Stimulated activated naive CD8-positive, alpha-beta T cell treated with anti-CD3 and anti-CD28 coated beads, Interleukin-15, amount 100 ng/mL, for 72 hours (primary cell): ENCODE results near the gene SLC32A1.
A peak's percentile ranks its signal among the peaks of the same experiment; 100 is the strongest.

Experiments used
- ATAC-seq: fragments of 150-1000 bp; cut with Tn5 transposase; 2 replicates; pipeline ENCODE4 v1.10.0; 2021; ENCODE audit warnings: mild to moderate bottlenecking, moderate library complexity
- DNase-seq, 2 donors: peaks; one replicate each; pipeline ENCODE4 v3.0.0; 2021 to 2022
- H3K27ac Mint-ChIP-seq, 2 donors: one replicate each; pipeline ENCODE4 v1.8.0; 2022; ENCODE audit warnings: mild to moderate bottlenecking in 2 of 2, mixed read lengths in 2 of 2, moderate library complexity in 2 of 2
- H3K27me3 Mint-ChIP-seq: one replicate; pipeline ENCODE4 v1.8.0; 2022; ENCODE audit warnings: mixed read lengths
- H3K4me1 Mint-ChIP-seq: one replicate; pipeline ENCODE4 v1.8.0; 2022; ENCODE audit warnings: mild to moderate bottlenecking, mixed read lengths
- H3K4me3 Mint-ChIP-seq, 2 donors: one replicate each; pipeline ENCODE4 v1.8.0; 2022; ENCODE audit warnings: mild to moderate bottlenecking in 2 of 2, mixed read lengths in 2 of 2, moderate library complexity in 1 of 2
- H3K9me3 Mint-ChIP-seq, 2 donors: one replicate each; pipeline ENCODE4 v1.8.0; 2022; ENCODE audit warnings: mixed read lengths in 2 of 2

The SLC32A1 gene

GRCh38 chr20:38757145-38757775, 33.0 kb downstream of the SLC32A1 start:
- no peak for ATAC-seq
- no peaks in the 10 kb centered on the region for H3K27me3 Mint-ChIP-seq

GRCh38 chr20:38759106-38759505, 34.8 kb downstream of the SLC32A1 start:
- DNase-seq: no peak
- no peak for ATAC-seq
- no peak overlapping the region for H3K4me3 Mint-ChIP-seq
- H3K9me3 Mint-ChIP-seq: no peaks in the 10 kb centered on the region
- peaks cover 21% of the 10 kb centered on the region for H3K4me1 Mint-ChIP-seq
- no peaks in the 10 kb centered on the region for H3K27me3 Mint-ChIP-seq
- no peak overlapping the region for H3K27ac Mint-ChIP-seq

More at GRCh38 chr20:38757145-38757775, 33.0 kb downstream of the SLC32A1 start:
- no peak overlapping the region for H3K27ac Mint-ChIP-seq
- H3K4me3 Mint-ChIP-seq: no peak overlapping the region
- no peak for DNase-seq
- peaks cover 7% of the 10 kb centered on the region for H3K4me1 Mint-ChIP-seq
- no peaks in the 10 kb centered on the region for H3K9me3 Mint-ChIP-seq

- DNase-seq (no peak), ATAC-seq (no peak)
- no peaks in the 10 kb centered on the region for H3K27me3 Mint-ChIP-seq
- H3K27ac Mint-ChIP-seq: peak overlapping the region; percentile 22 to 77
- H3K9me3 Mint-ChIP-seq: no peaks in the 10 kb centered on the region
- H3K4me1 Mint-ChIP-seq: peaks cover 34% of the 10 kb centered on the region
- H3K4me3 Mint-ChIP-seq: no peak overlapping the region
These were observed 36.7 kb downstream of the SLC32A1 start for GRCh38 chr20:38760978-38761377.

GRCh38 chr20:38762174-38762573, 37.9 kb downstream of the SLC32A1 start:
- peaks cover 34% of the 10 kb centered on the region for H3K4me1 Mint-ChIP-seq
- ATAC-seq (no peak), DNase-seq (no peak)
- H3K27me3 Mint-ChIP-seq: no peaks in the 10 kb centered on the region
- H3K27ac Mint-ChIP-seq: no peak overlapping the region
- H3K4me3 Mint-ChIP-seq: no peak overlapping the region
- no peaks in the 10 kb centered on the region for H3K9me3 Mint-ChIP-seq

- Mint-ChIP-seq H3K27me3 (no peaks in the 10 kb centered on the region), H3K4me3 (no peak overlapping the region), H3K4me1 (peaks cover 34% of the 10 kb centered on the region), H3K9me3 (no peaks in the 10 kb centered on the region), H3K27ac (peak overlapping the region in 1 of 2 donors; percentile 43)
- DNase-seq: no peak
- ATAC-seq: no peak
These were observed 39.3 kb downstream of the SLC32A1 start for GRCh38 chr20:38763616-38764015.

- peaks cover 34% of the 10 kb centered on the region for H3K4me1 Mint-ChIP-seq
- no peaks in the 10 kb centered on the region for H3K9me3 Mint-ChIP-seq
- H3K4me3 Mint-ChIP-seq: peak overlapping the region in 1 of 2 donors; percentile 27
- no peaks in the 10 kb centered on the region for H3K27me3 Mint-ChIP-seq
- peak overlapping the region in 1 of 2 donors; percentile 52 for H3K27ac Mint-ChIP-seq
- peak; percentile 97 for ATAC-seq
- peak; percentile 29 to 30 for DNase-seq
These were observed 40.5 kb downstream of the SLC32A1 start for GRCh38 chr20:38764567-38765318.

GRCh38 chr20:38766071-38766470, 41.8 kb downstream of the SLC32A1 start:
- Mint-ChIP-seq H3K27me3 (no peaks in the 10 kb centered on the region), H3K27ac (no peak overlapping the region), H3K9me3 (no peaks in the 10 kb centered on the region), H3K4me3 (no peak overlapping the region), H3K4me1 (peaks cover 34% of the 10 kb centered on the region)
- no peak for DNase-seq
- ATAC-seq: no peak

- Mint-ChIP-seq H3K4me1 (peaks cover 7% of the 10 kb centered on the region), H3K27ac (peak overlapping the region in 1 of 2 donors; percentile 15), H3K4me3 (no peak overlapping the region), H3K9me3 (peaks cover 5 to 10% of the 10 kb centered on the region in 2 donors), H3K27me3 (no peaks in the 10 kb centered on the region)
- DNase-seq (no peak), ATAC-seq (no peak)
These were observed 45.4 kb downstream of the SLC32A1 start for GRCh38 chr20:38769376-38770295.

- Mint-ChIP-seq H3K4me1 (no peaks in the 10 kb centered on the region), H3K9me3 (peaks cover 5 to 10% of the 10 kb centered on the region in 2 donors), H3K27ac (no peak overlapping the region), H3K4me3 (no peak overlapping the region), H3K27me3 (no peaks in the 10 kb centered on the region)
- DNase-seq: no peak
- no peak for ATAC-seq
These were observed 46.3 kb downstream of the SLC32A1 start for GRCh38 chr20:38770546-38770945.

GRCh38 chr20:38770970-38771369, 46.7 kb downstream of the SLC32A1 start:
- no peaks in the 10 kb centered on the region for H3K4me1 Mint-ChIP-seq
- ATAC-seq (no peak), DNase-seq (no peak)
- no peaks in the 10 kb centered on the region for H3K27me3 Mint-ChIP-seq
- H3K27ac Mint-ChIP-seq: no peak overlapping the region
- peaks cover 5 to 10% of the 10 kb centered on the region in 2 donors for H3K9me3 Mint-ChIP-seq
- H3K4me3 Mint-ChIP-seq: no peak overlapping the region

GRCh38 chr20:38771621-38772020, 47.3 kb downstream of the SLC32A1 start:
- Mint-ChIP-seq H3K27ac (no peak overlapping the region), H3K4me3 (no peak overlapping the region)
- ATAC-seq: no peak

GRCh38 chr20:38774167-38774566, 49.9 kb downstream of the SLC32A1 start:
- DNase-seq: no peak
- Mint-ChIP-seq H3K4me3 (no peak overlapping the region), H3K27me3 (no peaks in the 10 kb centered on the region), H3K27ac (no peak overlapping the region), H3K4me1 (no peaks in the 10 kb centered on the region), H3K9me3 (peaks cover 5 to 10% of the 10 kb centered on the region in 2 donors)
- no peak for ATAC-seq

More at GRCh38 chr20:38771621-38772020, 47.3 kb downstream of the SLC32A1 start:
- H3K4me1 Mint-ChIP-seq: no peaks in the 10 kb centered on the region
- peaks cover 5 to 10% of the 10 kb centered on the region in 2 donors for H3K9me3 Mint-ChIP-seq
- H3K27me3 Mint-ChIP-seq: no peaks in the 10 kb centered on the region
- no peak for DNase-seq

GRCh38 chr20:38776363-38776762, 52.1 kb downstream of the SLC32A1 start:
- DNase-seq: no peak
- no peak overlapping the region for H3K27ac Mint-ChIP-seq
- peaks cover 5 to 10% of the 10 kb centered on the region in 2 donors for H3K9me3 Mint-ChIP-seq
- H3K4me3 Mint-ChIP-seq: no peak overlapping the region
- no peak for ATAC-seq
- peaks cover 11% of the 10 kb centered on the region for H3K4me1 Mint-ChIP-seq
- H3K27me3 Mint-ChIP-seq: no peaks in the 10 kb centered on the region
